Measurements from ENCODE around the gene ADAM17.
"Not testable (repeated sequence)": the region's sequence is repeated elsewhere in the genome, so short reads cannot be mapped to it uniquely, and the experiment has no call there.

ADAM17 gene

GRCh38 chr2:9565436-9566153, 10.0 kb upstream of the ADAM17 start:
- peak; percentile 95 for DNase-seq (ENCODE audit: low read depth)

- DNase-seq (ENCODE audit: low read depth) = no peak
Measured at GRCh38 chr2:9560628-9561027, 5.0 kb upstream of the ADAM17 start.

- peak; percentile 99 for DNase-seq (ENCODE audit: low read depth)
Measured at GRCh38 chr2:9558948-9559381, 3.3 kb upstream of the ADAM17 start.

GRCh38 chr2:9556121-9556743, 602 bp upstream of the ADAM17 start:
- no peak for DNase-seq (ENCODE audit: low read depth)

GRCh38 chr2:9554921-9555296, 721 bp downstream of the ADAM17 start:
- DNase-seq (ENCODE audit: low read depth) = peak; percentile 80

- DNase-seq (ENCODE audit: low read depth) = peak; percentile 73
Measured at GRCh38 chr2:9552219-9553178, 3.1 kb downstream of the ADAM17 start.

GRCh38 chr2:9550859-9551391, 4.7 kb downstream of the ADAM17 start:
- not testable (repeated sequence) for DNase-seq (ENCODE audit: low read depth)

GRCh38 chr2:9549420-9549819, 6.2 kb downstream of the ADAM17 start:
- DNase-seq (ENCODE audit: low read depth) = no peak

GRCh38 chr2:9548506-9548905, 7.1 kb downstream of the ADAM17 start:
- DNase-seq (ENCODE audit: low read depth) = peak; percentile 40

- peak; percentile 82 for DNase-seq (ENCODE audit: low read depth)
Measured at GRCh38 chr2:9547262-9547991, 8.2 kb downstream of the ADAM17 start.

- no peak for DNase-seq (ENCODE audit: low read depth)
Measured at GRCh38 chr2:9545502-9545901, 10.1 kb downstream of the ADAM17 start.

- no peak for DNase-seq (ENCODE audit: low read depth)
Measured at GRCh38 chr2:9543557-9543956, 12.1 kb downstream of the ADAM17 start.

- no peak for DNase-seq (ENCODE audit: low read depth)
Measured at GRCh38 chr2:9539531-9539930, 16.1 kb downstream of the ADAM17 start.

- DNase-seq (ENCODE audit: low read depth) = peak; percentile 87
Measured at GRCh38 chr2:9538000-9538507, 17.6 kb downstream of the ADAM17 start.

- DNase-seq (ENCODE audit: low read depth) = no peak
Measured at GRCh38 chr2:9536504-9536903, 19.1 kb downstream of the ADAM17 start.

GRCh38 chr2:9535177-9535576, 20.5 kb downstream of the ADAM17 start:
- DNase-seq (ENCODE audit: low read depth) = no peak

- DNase-seq (ENCODE audit: low read depth) = no peak
Measured at GRCh38 chr2:9533663-9534062, 22.0 kb downstream of the ADAM17 start.

GRCh38 chr2:9532421-9532820, 23.2 kb downstream of the ADAM17 start:
- DNase-seq (ENCODE audit: low read depth) = no peak

- DNase-seq (ENCODE audit: low read depth) = no peak
Measured at GRCh38 chr2:9527995-9528787, 27.4 kb downstream of the ADAM17 start.

GRCh38 chr2:9525266-9525665, 30.4 kb downstream of the ADAM17 start:
- no peak for DNase-seq (ENCODE audit: low read depth)

- DNase-seq (ENCODE audit: low read depth) = no peak
Measured at GRCh38 chr2:9524291-9524690, 31.3 kb downstream of the ADAM17 start.

All from EH (cell line).